MM.1S (cell line): ENCODE data around the gene PACS2.

Experiments
- CTCF ChIP-seq: fragments of 300-600 bp; sonication (generic); IDR thresholded peaks from 2 replicates; pipeline ENCODE4 v1.5.1; 2016; ENCODE audit warnings: antibody characterized with exemption, low read length, mixed read lengths
- EZH2 ChIP-seq: fragments of 300-600 bp; sonication (generic); optimal IDR thresholded peaks from 2 replicates; pipeline ENCODE3; 2017; ENCODE audit warnings: low read depth, mild to moderate bottlenecking, antibody characterized with exemption, low read length, mixed read lengths
- EZH2phosphoT487 ChIP-seq: fragments of 300-600 bp; sonication (generic); IDR thresholded peaks from 2 replicates; pipeline ENCODE4 v1.6.1; 2018; ENCODE audit warnings: antibody characterized with exemption, low read length

GRCh38 chr14:105335735-105336476 is 21.4 kb downstream of the PACS2 start:
- TF ChIP-seq CTCF (no peak), EZH2phosphoT487 (no peak), EZH2 (no peak)
